HEK293 (cell line): ENCODE data around the gene OPTN.

Source experiments
- ATF2 ChIP-seq: fragments of 450-650 bp; formaldehyde crosslinking; IDR thresholded peaks from 2 replicates; pipeline ENCODE4 v1.5.1; 2016; ENCODE audit warnings: missing biosample characterization, missing genetic modification characterization, low read depth
- GLIS1 ChIP-seq: fragments of 450-650 bp; formaldehyde crosslinking; IDR thresholded peaks from 2 replicates; pipeline ENCODE4 v1.5.1; 2016; ENCODE audit warnings: missing biosample characterization, missing genetic modification characterization
- IKZF3 ChIP-seq: fragments of 450-650 bp; IDR thresholded peaks from 2 replicates; pipeline ENCODE4 v1.5.0; 2018; ENCODE audit warnings: missing biosample characterization, mild to moderate bottlenecking, missing genetic modification characterization, moderate library complexity
- KLF8 ChIP-seq: fragments of 450-650 bp; formaldehyde crosslinking; IDR thresholded peaks from 2 replicates; pipeline ENCODE4 v1.5.1; 2016; ENCODE audit warnings: missing biosample characterization, missing genetic modification characterization
- MYNN ChIP-seq: fragments of 450-650 bp; formaldehyde crosslinking; IDR thresholded peaks from 2 replicates; pipeline ENCODE4 v1.5.1; 2016; ENCODE audit warnings: missing biosample characterization, missing genetic modification characterization, borderline replicate concordance
- PRDM4 ChIP-seq: fragments of 450-650 bp; formaldehyde crosslinking; IDR thresholded peaks from 2 replicates; pipeline ENCODE4 v1.5.1; 2017; ENCODE audit warnings: missing biosample characterization, missing genetic modification characterization
- REPIN1 ChIP-seq: fragments of 450-650 bp; formaldehyde crosslinking; IDR thresholded peaks from 2 replicates; pipeline ENCODE4 v1.5.1; 2017; ENCODE audit warnings: missing biosample characterization, missing genetic modification characterization, low read depth
- SETDB1 ChIP-seq: IDR thresholded peaks from one replicate; pipeline ENCODE4 v1.6.1; 2017; ENCODE audit warnings: mild to moderate bottlenecking, low read length, moderate library complexity, mixed read lengths; ENCODE audit not compliant: insufficient read length
- SP2 ChIP-seq: fragments of 450-650 bp; formaldehyde crosslinking; IDR thresholded peaks from 2 replicates; pipeline ENCODE4 v1.5.1; 2016; ENCODE audit warnings: missing biosample characterization, missing genetic modification characterization
- SP7 ChIP-seq: fragments of 450-650 bp; formaldehyde crosslinking; IDR thresholded peaks from 2 replicates; pipeline ENCODE4 v1.5.1; 2016; ENCODE audit warnings: missing biosample characterization, missing genetic modification characterization
- WT1 ChIP-seq: fragments of 450-650 bp; formaldehyde crosslinking; IDR thresholded peaks from 2 replicates; pipeline ENCODE4 v1.5.1; 2016; ENCODE audit warnings: missing biosample characterization, missing genetic modification characterization
- ZNF146 ChIP-seq: fragments of 450-650 bp; formaldehyde crosslinking; IDR thresholded peaks from 2 replicates; pipeline ENCODE4 v1.5.1; 2016; ENCODE audit warnings: missing biosample characterization, missing genetic modification characterization
- ZNF16 ChIP-seq: fragments of 450-650 bp; formaldehyde crosslinking; IDR thresholded peaks from 2 replicates; pipeline ENCODE4 v1.5.1; 2016; ENCODE audit warnings: low read depth, missing biosample characterization, missing genetic modification characterization
- ZNF174 ChIP-seq: fragments of 450-650 bp; formaldehyde crosslinking; IDR thresholded peaks from 2 replicates; pipeline ENCODE4 v1.5.0; 2017; ENCODE audit warnings: missing biosample characterization, mild to moderate bottlenecking, missing genetic modification characterization
- ZNF19 ChIP-seq: fragments of 450-650 bp; formaldehyde crosslinking; IDR thresholded peaks from 2 replicates; pipeline ENCODE4; 2016; ENCODE audit warnings: missing biosample characterization, missing genetic modification characterization, low read depth
- ZNF214 ChIP-seq: fragments of 450-650 bp; formaldehyde crosslinking; IDR thresholded peaks from 2 replicates; pipeline ENCODE4 v1.5.1; 2017; ENCODE audit warnings: missing biosample characterization, mild to moderate bottlenecking, missing genetic modification characterization, borderline replicate concordance
- ZNF248 ChIP-seq: fragments of 450-650 bp; formaldehyde crosslinking; IDR thresholded peaks from 2 replicates; pipeline ENCODE4 v1.5.1; 2017; ENCODE audit warnings: missing biosample characterization, missing genetic modification characterization
- ZNF292 ChIP-seq: fragments of 450-650 bp; formaldehyde crosslinking; IDR thresholded peaks from 2 replicates; pipeline ENCODE4 v1.5.1; 2016; ENCODE audit warnings: low read depth, missing biosample characterization, missing genetic modification characterization, borderline replicate concordance
- ZNF324 ChIP-seq: fragments of 450-650 bp; formaldehyde crosslinking; IDR thresholded peaks from 2 replicates; pipeline ENCODE4 v1.5.1; 2016; ENCODE audit warnings: missing biosample characterization, missing genetic modification characterization
- ZNF416 ChIP-seq: fragments of 450-650 bp; formaldehyde crosslinking; IDR thresholded peaks from 2 replicates; pipeline ENCODE4 v1.5.1; 2016; ENCODE audit warnings: missing biosample characterization, missing genetic modification characterization
- ZNF530 ChIP-seq: fragments of 450-650 bp; formaldehyde crosslinking; IDR thresholded peaks from 2 replicates; pipeline ENCODE4 v1.5.1; 2016; ENCODE audit warnings: low read depth, missing biosample characterization, missing genetic modification characterization
- ZNF549 ChIP-seq: fragments of 450-650 bp; IDR thresholded peaks from 2 replicates; pipeline ENCODE4 v1.5.1; 2018; ENCODE audit warnings: missing biosample characterization, missing genetic modification characterization, mild to moderate bottlenecking, inconsistent platforms, moderate library complexity
- ZNF555 ChIP-seq: fragments of 450-650 bp; formaldehyde crosslinking; conservative IDR thresholded peaks from 2 replicates; pipeline ENCODE4 v1.5.1; 2017; ENCODE audit warnings: missing biosample characterization, mild to moderate bottlenecking, missing genetic modification characterization, inconsistent platforms
- ZNF585B ChIP-seq: fragments of 450-650 bp; formaldehyde crosslinking; IDR thresholded peaks from 2 replicates; pipeline ENCODE4 v1.5.1; 2016; ENCODE audit warnings: missing biosample characterization, missing genetic modification characterization
- ZNF626 ChIP-seq: fragments of 450-650 bp; sonication (Bioruptor Pico); formaldehyde crosslinking; IDR thresholded peaks from 2 replicates; pipeline ENCODE4 v1.5.1; 2018; ENCODE audit warnings: missing biosample characterization, missing genetic modification characterization, inconsistent platforms
- ZNF629 ChIP-seq: fragments of 450-650 bp; formaldehyde crosslinking; IDR thresholded peaks from 2 replicates; pipeline ENCODE4 v1.5.1; 2017; ENCODE audit warnings: missing biosample characterization, missing genetic modification characterization
- ZNF639 ChIP-seq: fragments of 450-650 bp; formaldehyde crosslinking; IDR thresholded peaks from 2 replicates; pipeline ENCODE4 v1.5.1; 2016; ENCODE audit warnings: missing biosample characterization, missing genetic modification characterization
- ZNF747 ChIP-seq: fragments of 450-650 bp; formaldehyde crosslinking; IDR thresholded peaks from 2 replicates; pipeline ENCODE4 v1.5.1; 2016; ENCODE audit warnings: missing biosample characterization, missing genetic modification characterization
- TF ChIP-seq, protein P1 (sequence below): fragments of 450-650 bp; IDR thresholded peaks from 2 replicates; pipeline ENCODE4 v1.5.1; 2018; ENCODE audit warnings: missing biosample characterization, mild to moderate bottlenecking, missing genetic modification characterization
- TF ChIP-seq, protein P2 (sequence below): fragments of 450-650 bp; formaldehyde crosslinking; IDR thresholded peaks from 2 replicates; pipeline ENCODE4 v1.5.1; 2016; ENCODE audit warnings: missing biosample characterization, missing genetic modification characterization

OPTN gene

DNA sequence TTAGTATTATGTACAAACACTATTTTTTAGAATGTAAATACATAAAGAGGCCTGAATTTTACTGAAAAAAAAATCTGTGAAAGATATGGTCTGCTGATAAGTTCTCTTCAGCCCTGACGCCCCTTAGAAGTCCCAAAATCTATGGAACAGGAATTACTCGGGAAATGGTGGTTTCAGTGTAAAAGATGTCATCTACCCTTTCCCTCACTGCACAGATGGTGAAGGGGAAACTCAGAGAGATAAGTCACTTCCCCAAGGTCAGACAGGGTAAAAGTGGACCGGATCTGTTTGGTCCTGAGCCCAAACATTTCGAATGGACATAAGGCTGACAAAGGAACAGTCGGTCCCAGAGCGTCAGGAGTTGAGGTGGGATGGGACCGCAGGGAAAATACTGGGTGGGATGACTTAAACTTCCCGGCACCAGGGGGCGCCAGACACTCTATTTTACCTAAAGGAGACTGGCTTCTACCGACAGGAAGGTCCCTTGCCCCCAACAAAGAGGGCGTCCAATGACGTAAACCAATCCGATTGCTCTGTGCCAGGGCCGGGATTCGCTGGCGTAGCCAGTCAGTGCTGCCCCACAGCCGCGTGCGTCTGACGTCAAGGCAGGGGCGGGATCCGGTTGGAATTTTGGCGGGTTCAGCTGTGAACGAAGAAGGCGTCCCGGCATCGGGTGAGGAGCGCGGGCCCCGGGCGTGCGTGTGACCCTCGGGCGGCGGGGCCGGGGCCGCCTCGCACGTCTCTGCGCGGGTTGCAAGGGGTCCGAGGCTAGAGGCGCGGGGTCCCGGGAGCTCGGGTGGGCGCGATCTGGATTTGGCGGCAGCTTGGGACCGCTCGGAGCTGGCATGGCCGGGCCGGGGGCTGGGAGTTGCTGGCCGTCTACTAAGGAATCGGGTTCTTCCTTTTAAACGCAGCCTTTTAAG is 61.2 kb downstream of the OPTN start, which contains the start of gene MCM10 (continued):
- TF ChIP-seq ATF2 (tag by site-specific recombination) (peak; percentile 99), ZNF19 (tag by site-specific recombination) (no peak), ZNF174 (no peak), ZNF146 (tag by site-specific recombination) (no peak), KLF8 (tag by site-specific recombination) (peak; percentile 61), ZNF16 (no peak), WT1 (no peak; the same call in 1 of the 2 replicates), ZNF629 (peak; percentile 99), ZNF555 (tag by site-specific recombination) (no peak), MYNN (tag by site-specific recombination) (no peak), ZNF292 (tag by site-specific recombination) (no peak), ZNF324 (tag by site-specific recombination) (0 out of 2 replicates have a peak, but pooled peaks have one; percentile 54), ZNF585B (tag by site-specific recombination) (no peak), IKZF3 (peak; percentile 94), PRDM4 (tag by site-specific recombination) (no peak), SP2 (tag by site-specific recombination) (peak; percentile 97), ZNF639 (tag by site-specific recombination) (peak; percentile 64; the same call in 1 of the 2 replicates), ZNF626 (tag by site-specific recombination) (no peak), ZNF248 (no peak), ZNF530 (no peak), ZNF549 (tag by site-specific recombination) (no peak; the same call in 1 of the 2 replicates), SP7 (tag by site-specific recombination) (peak; percentile 57; the same call in 1 of the 2 replicates), ZNF416 (tag by site-specific recombination) (no peak), REPIN1 (tag by site-specific recombination) (no peak), SETDB1 (no peak), ZNF214 (tag by site-specific recombination) (no peak), GLIS1 (peak; percentile 36; the same call in 1 of the 2 replicates), ZNF747 (tag by site-specific recombination) (no peak)
- TF ChIP-seq, protein P1, sequence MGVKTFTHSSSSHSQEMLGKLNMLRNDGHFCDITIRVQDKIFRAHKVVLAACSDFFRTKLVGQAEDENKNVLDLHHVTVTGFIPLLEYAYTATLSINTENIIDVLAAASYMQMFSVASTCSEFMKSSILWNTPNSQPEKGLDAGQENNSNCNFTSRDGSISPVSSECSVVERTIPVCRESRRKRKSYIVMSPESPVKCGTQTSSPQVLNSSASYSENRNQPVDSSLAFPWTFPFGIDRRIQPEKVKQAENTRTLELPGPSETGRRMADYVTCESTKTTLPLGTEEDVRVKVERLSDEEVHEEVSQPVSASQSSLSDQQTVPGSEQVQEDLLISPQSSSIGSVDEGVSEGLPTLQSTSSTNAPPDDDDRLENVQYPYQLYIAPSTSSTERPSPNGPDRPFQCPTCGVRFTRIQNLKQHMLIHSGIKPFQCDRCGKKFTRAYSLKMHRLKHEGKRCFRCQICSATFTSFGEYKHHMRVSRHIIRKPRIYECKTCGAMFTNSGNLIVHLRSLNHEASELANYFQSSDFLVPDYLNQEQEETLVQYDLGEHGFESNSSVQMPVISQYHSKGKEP (tag by site-specific recombination) = no peak
- TF ChIP-seq, protein P2, sequence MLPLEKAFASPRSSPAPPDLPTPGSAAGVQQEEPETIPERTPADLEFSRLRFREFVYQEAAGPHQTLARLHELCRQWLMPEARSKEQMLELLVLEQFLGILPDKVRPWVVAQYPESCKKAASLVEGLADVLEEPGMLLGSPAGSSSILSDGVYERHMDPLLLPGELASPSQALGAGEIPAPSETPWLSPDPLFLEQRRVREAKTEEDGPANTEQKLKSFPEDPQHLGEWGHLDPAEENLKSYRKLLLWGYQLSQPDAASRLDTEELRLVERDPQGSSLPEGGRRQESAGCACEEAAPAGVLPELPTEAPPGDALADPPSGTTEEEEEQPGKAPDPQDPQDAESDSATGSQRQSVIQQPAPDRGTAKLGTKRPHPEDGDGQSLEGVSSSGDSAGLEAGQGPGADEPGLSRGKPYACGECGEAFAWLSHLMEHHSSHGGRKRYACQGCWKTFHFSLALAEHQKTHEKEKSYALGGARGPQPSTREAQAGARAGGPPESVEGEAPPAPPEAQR (tag by site-specific recombination) = no peak
